HepG2 (cell line): ENCODE results near the gene EARS2. TPM values are rescaled to one million over a fixed set of nuclear protein-coding genes. Genes with fewer than 3 reads are reported as not detected.

Source experiments
- BORCS8-MEF2B ChIP-seq: sonication (generic); formaldehyde crosslinking; IDR thresholded peaks from 2 replicates; pipeline ENCODE4 v1.8.0; 2022; ENCODE audit warnings: mild to moderate bottlenecking, missing genetic modification reagents
- DNMT1 ChIP-seq: sonication (generic); formaldehyde crosslinking; IDR thresholded peaks from 2 replicates; pipeline ENCODE4 v1.5.1; 2020; ENCODE audit warnings: mild to moderate bottlenecking, missing genetic modification reagents
- HNRNPK ChIP-seq: fragments of 200-400 bp; formaldehyde crosslinking; IDR thresholded peaks from 2 replicates; pipeline ENCODE4 v1.6.1; 2018; ENCODE audit warnings: low read length, low read depth, moderate library complexity, mild to moderate bottlenecking; ENCODE audit not compliant: poor library complexity, severe bottlenecking
- ISL2 ChIP-seq: sonication (generic); formaldehyde crosslinking; IDR thresholded peaks from 2 replicates; pipeline ENCODE4 v1.5.0; 2020; ENCODE audit warnings: missing genetic modification reagents
- KDM4B ChIP-seq: sonication (generic); formaldehyde crosslinking; IDR thresholded peaks from 2 replicates; pipeline ENCODE4 v1.4.0; 2020; ENCODE audit warnings: missing genetic modification reagents
- NFIB ChIP-seq: sonication (generic); formaldehyde crosslinking; IDR thresholded peaks from 2 replicates; pipeline ENCODE4 v1.9.0; 2021; ENCODE audit warnings: missing genetic modification reagents, mild to moderate bottlenecking, borderline replicate concordance
- NRL ChIP-seq: sonication (generic); formaldehyde crosslinking; IDR thresholded peaks from 2 replicates; pipeline ENCODE4 v1.5.0; 2020; ENCODE audit warnings: missing genetic modification reagents, mild to moderate bottlenecking, moderate library complexity, borderline replicate concordance
- SMAD1 ChIP-seq: sonication (generic); formaldehyde crosslinking; IDR thresholded peaks from 2 replicates; pipeline ENCODE4 v1.4.0; 2020; ENCODE audit warnings: missing genetic modification reagents, low read depth, mild to moderate bottlenecking, borderline replicate concordance
- SNRNP70 ChIP-seq: fragments of 200-400 bp; formaldehyde crosslinking; IDR thresholded peaks from 2 replicates; pipeline ENCODE4 v1.6.1; 2017; ENCODE audit warnings: mild to moderate bottlenecking, low read depth, low read length, moderate library complexity
- SOX5 ChIP-seq: IDR thresholded peaks from 2 replicates; pipeline ENCODE4 v1.6.1; 2016; ENCODE audit warnings: borderline replicate concordance
- SP2 ChIP-seq: sonication (generic); formaldehyde crosslinking; IDR thresholded peaks from 2 replicates; pipeline ENCODE4 v1.5.1; 2020; ENCODE audit warnings: mild to moderate bottlenecking, missing genetic modification reagents
- ZNF496 ChIP-seq: sonication (generic); formaldehyde crosslinking; IDR thresholded peaks from 2 replicates; pipeline ENCODE4 v1.8.1; 2023; ENCODE audit warnings: mild to moderate bottlenecking, moderate library complexity, missing genetic modification reagents; ENCODE audit not compliant: insufficient replicate concordance
- ZNF703 ChIP-seq: sonication (generic); formaldehyde crosslinking; IDR thresholded peaks from 2 replicates; pipeline ENCODE4 v1.5.1; 2020; ENCODE audit warnings: missing genetic modification reagents, mild to moderate bottlenecking, moderate library complexity, borderline replicate concordance
- ZNF724P ChIP-seq: sonication (generic); formaldehyde crosslinking; IDR thresholded peaks from 2 replicates; pipeline ENCODE4 v1.8.0; 2022; ENCODE audit warnings: missing genetic modification reagents, borderline replicate concordance
- ZNF780A ChIP-seq: sonication (generic); formaldehyde crosslinking; IDR thresholded peaks from 2 replicates; pipeline ENCODE4 v1.8.0; 2022; ENCODE audit warnings: mild to moderate bottlenecking, missing genetic modification reagents, moderate library complexity
- ZNF816 ChIP-seq: sonication (generic); formaldehyde crosslinking; IDR thresholded peaks from 2 replicates; pipeline ENCODE4 v1.8.0; 2022; ENCODE audit warnings: missing genetic modification reagents, mild to moderate bottlenecking, borderline replicate concordance
- polyA plus RNA-seq, 8 experiments: library from polyadenylated mRNA; depleted of rRNA in 3 of 8; stranded (reverse) in 7 of 8; unstranded in 1 of 8; fragments of >200 nt; fragmentation: Illumina TruSeq in 4 of 8; extraction: Trizol in 4 of 8; gene quantifications; 2 replicates each; pipeline versions ENCODE4 v1.2.1 to v1.2.3, GENCODE V29; 2011 to 2016; ENCODE audit warnings: low read depth in 4 of 8, missing spikeins in 1 of 8, mixed read lengths in 1 of 8; ENCODE audit not compliant: insufficient read depth in 1 of 8
- total RNA-seq, 5 experiments: library from RNA; depleted of rRNA; stranded (reverse); fragments of >200 nt; fragmentation: Illumina TruSeq; extraction: Trizol; gene quantifications; 2 replicates each; pipeline ENCODE4 v1.2.3, GENCODE V29; 2016; ENCODE audit warnings: low read depth in 1 of 5
- TF ChIP-seq, protein P1 (sequence below): IDR thresholded peaks from 2 replicates; pipeline ENCODE4 v1.6.1; 2016; ENCODE audit warnings: low read depth, missing genetic modification reagents, missing compliant biosample characterization
- TF ChIP-seq, protein P2 (sequence below): IDR thresholded peaks from 2 replicates; pipeline ENCODE4 v1.6.1; 2016
- TF ChIP-seq, protein P3 (sequence below): sonication (generic); formaldehyde crosslinking; IDR thresholded peaks from 2 replicates; pipeline ENCODE4 v1.8.0; 2022; ENCODE audit warnings: mild to moderate bottlenecking, missing genetic modification reagents, borderline replicate concordance
- TF ChIP-seq, protein P4 (sequence below): sonication (generic); formaldehyde crosslinking; IDR thresholded peaks from 2 replicates; pipeline ENCODE4 v1.4.0; 2020; ENCODE audit warnings: mild to moderate bottlenecking, missing genetic modification reagents

Gene EARS2
- total and polyA plus RNA-seq, 2 of the 13 experiments (the other 11 are each of a cell fraction or from before 2014, with no cell fraction given): 49.4 to 80.4 TPM

DNA sequence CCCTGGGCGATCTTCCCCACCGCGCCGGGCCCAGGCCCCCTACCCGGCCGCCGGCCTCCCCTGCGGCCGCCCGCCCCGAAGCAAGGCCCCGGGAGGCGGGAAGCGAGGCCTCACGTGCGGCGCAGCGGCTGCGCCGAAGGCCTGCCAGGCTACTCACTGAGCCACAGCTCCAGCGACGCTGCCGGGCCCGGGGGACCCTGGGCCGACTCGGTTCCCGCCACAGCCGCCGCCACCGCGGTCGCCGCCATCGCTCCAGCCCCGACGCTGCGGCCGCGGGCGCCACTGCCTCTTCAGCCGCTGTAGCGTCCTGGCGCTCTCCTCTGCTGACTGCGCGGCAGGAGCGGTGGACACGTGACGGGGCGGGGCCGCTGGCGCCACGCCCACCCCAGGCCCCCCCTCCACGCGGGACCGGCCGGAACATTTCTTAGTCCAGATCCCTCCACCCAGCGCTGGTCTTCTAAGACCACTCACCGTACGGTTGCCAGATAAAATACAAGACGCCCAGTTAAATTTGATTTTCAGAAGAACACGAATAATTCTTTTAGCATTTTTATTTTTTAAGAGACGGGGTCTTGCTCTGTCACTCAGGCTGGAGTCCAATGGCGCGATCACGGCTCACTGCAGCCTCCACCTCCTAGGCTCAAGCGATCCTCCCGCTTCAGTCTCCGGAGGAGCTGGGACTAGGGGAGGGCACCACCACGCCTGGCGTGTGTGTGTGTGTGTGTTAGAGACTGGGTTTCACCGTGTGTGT, 46.8 kb downstream of the EARS2 start, which contains the start of gene GGA2 (continued):
- TF ChIP-seq, protein P1, sequence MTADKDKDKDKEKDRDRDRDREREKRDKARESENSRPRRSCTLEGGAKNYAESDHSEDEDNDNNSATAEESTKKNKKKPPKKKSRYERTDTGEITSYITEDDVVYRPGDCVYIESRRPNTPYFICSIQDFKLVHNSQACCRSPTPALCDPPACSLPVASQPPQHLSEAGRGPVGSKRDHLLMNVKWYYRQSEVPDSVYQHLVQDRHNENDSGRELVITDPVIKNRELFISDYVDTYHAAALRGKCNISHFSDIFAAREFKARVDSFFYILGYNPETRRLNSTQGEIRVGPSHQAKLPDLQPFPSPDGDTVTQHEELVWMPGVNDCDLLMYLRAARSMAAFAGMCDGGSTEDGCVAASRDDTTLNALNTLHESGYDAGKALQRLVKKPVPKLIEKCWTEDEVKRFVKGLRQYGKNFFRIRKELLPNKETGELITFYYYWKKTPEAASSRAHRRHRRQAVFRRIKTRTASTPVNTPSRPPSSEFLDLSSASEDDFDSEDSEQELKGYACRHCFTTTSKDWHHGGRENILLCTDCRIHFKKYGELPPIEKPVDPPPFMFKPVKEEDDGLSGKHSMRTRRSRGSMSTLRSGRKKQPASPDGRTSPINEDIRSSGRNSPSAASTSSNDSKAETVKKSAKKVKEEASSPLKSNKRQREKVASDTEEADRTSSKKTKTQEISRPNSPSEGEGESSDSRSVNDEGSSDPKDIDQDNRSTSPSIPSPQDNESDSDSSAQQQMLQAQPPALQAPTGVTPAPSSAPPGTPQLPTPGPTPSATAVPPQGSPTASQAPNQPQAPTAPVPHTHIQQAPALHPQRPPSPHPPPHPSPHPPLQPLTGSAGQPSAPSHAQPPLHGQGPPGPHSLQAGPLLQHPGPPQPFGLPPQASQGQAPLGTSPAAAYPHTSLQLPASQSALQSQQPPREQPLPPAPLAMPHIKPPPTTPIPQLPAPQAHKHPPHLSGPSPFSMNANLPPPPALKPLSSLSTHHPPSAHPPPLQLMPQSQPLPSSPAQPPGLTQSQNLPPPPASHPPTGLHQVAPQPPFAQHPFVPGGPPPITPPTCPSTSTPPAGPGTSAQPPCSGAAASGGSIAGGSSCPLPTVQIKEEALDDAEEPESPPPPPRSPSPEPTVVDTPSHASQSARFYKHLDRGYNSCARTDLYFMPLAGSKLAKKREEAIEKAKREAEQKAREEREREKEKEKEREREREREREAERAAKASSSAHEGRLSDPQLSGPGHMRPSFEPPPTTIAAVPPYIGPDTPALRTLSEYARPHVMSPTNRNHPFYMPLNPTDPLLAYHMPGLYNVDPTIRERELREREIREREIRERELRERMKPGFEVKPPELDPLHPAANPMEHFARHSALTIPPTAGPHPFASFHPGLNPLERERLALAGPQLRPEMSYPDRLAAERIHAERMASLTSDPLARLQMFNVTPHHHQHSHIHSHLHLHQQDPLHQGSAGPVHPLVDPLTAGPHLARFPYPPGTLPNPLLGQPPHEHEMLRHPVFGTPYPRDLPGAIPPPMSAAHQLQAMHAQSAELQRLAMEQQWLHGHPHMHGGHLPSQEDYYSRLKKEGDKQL (CRISPR knock-in tag): 0 out of 2 replicates have a peak, but pooled peaks have one; percentile 37
- no peak for TF ChIP-seq SP2 (CRISPR knock-in tag)
- TF ChIP-seq, protein P2, sequence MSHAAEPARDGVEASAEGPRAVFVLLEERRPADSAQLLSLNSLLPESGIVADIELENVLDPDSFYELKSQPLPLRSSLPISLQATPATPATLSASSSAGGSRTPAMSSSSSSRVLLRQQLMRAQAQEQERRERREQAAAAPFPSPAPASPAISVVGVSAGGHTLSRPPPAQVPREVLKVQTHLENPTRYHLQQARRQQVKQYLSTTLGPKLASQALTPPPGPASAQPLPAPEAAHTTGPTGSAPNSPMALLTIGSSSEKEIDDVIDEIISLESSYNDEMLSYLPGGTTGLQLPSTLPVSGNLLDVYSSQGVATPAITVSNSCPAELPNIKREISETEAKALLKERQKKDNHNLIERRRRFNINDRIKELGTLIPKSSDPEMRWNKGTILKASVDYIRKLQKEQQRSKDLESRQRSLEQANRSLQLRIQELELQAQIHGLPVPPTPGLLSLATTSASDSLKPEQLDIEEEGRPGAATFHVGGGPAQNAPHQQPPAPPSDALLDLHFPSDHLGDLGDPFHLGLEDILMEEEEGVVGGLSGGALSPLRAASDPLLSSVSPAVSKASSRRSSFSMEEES (CRISPR knock-in tag): peak; percentile 93
- TF ChIP-seq KDM4B: no peak
- TF ChIP-seq SMAD1 (CRISPR knock-in tag): peak; percentile 97
- TF ChIP-seq, protein P3, sequence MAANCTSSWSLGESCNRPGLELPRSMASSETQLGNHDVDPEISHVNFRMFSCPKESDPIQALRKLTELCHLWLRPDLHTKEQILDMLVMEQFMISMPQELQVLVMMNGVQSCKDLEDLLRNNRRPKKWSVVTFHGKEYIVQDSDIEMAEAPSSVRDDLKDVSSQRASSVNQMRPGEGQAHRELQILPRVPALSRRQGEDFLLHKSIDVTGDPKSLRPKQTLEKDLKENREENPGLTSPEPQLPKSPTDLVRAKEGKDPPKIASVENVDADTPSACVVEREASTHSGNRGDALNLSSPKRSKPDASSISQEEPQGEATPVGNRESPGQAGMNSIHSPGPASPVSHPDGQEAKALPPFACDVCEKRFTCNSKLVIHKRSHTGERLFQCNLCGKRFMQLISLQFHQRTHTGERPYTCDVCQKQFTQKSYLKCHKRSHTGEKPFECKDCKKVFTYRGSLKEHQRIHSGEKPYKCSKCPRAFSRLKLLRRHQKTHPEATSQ (CRISPR knock-in tag): peak; percentile 90; the same call in 1 of the 2 replicates
- TF ChIP-seq, protein P4, sequence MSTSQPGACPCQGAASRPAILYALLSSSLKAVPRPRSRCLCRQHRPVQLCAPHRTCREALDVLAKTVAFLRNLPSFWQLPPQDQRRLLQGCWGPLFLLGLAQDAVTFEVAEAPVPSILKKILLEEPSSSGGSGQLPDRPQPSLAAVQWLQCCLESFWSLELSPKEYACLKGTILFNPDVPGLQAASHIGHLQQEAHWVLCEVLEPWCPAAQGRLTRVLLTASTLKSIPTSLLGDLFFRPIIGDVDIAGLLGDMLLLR (CRISPR knock-in tag): peak; percentile 95
- TF ChIP-seq ZNF496 (CRISPR knock-in tag): no peak
- TF ChIP-seq ISL2: peak; percentile 79
- no peak for TF ChIP-seq ZNF780A (CRISPR knock-in tag)
- TF ChIP-seq ZNF816 (CRISPR knock-in tag): peak; percentile 73; the same call in 1 of the 2 replicates
- peak; percentile 92 for TF ChIP-seq BORCS8-MEF2B (CRISPR knock-in tag)
- no peak for TF ChIP-seq SNRNP70
- peak; percentile 98 for TF ChIP-seq DNMT1
- peak; percentile 98; the same call in 1 of the 2 replicates for TF ChIP-seq ZNF724P
- TF ChIP-seq NFIB (CRISPR knock-in tag): no peak
- TF ChIP-seq ZNF703 (CRISPR knock-in tag): no peak; the same call in 1 of the 2 replicates
- TF ChIP-seq SOX5 (CRISPR knock-in tag): peak; percentile 60
- peak; percentile 68 for TF ChIP-seq HNRNPK
- TF ChIP-seq NRL (CRISPR knock-in tag): peak; percentile 79
